Glomerular visceral epithelial cell (primary cell): ENCODE measurements around the gene ICOSLG.
"Not testable (repeated sequence)": the region's sequence is repeated elsewhere in the genome, so short reads cannot be mapped to it uniquely, and the experiment has no call there.

Experiments
- DNase-seq: peaks from one replicate; pipeline ENCODE4 v3.0.0-alpha.2; 2016; ENCODE audit errors: extremely low spot score

Gene ICOSLG

GRCh38 chr21:44240842-44241241 lies at the start of gene ICOSLG:
Gene ICOSLG, minus strand, starts transcription at chr21:44240943. Its CDS starts 126 bp downstream, at chr21:44240817.
- DNase-seq, result not testable (repeated sequence)

GRCh38 chr21:44289381-44290010 lies 48.8 kb upstream of the ICOSLG start:
- no peak for DNase-seq

GRCh38 chr21:44288251-44289110 lies 47.7 kb upstream of the ICOSLG start:
- no peak for DNase-seq

GRCh38 chr21:44286716-44287632 lies 46.2 kb upstream of the ICOSLG start:
- DNase-seq, result no peak

- no peak for DNase-seq
Observed at GRCh38 chr21:44286086-44286715, 45.5 kb upstream of the ICOSLG start.

GRCh38 chr21:44285138-44285992 lies 44.6 kb upstream of the ICOSLG start, which contains the start of gene AIRE:
Gene AIRE, plus strand, starts transcription at chr21:44285876. Its CDS starts 131 bp downstream, at chr21:44286007.
- DNase-seq, result peak; percentile 34

GRCh38 chr21:44283948-44284347 lies 43.2 kb upstream of the ICOSLG start:
- no peak for DNase-seq

GRCh38 chr21:44283211-44283785 lies 42.6 kb upstream of the ICOSLG start:
- DNase-seq, result not testable (repeated sequence)

GRCh38 chr21:44282370-44282769 lies 41.6 kb upstream of the ICOSLG start:
- no peak for DNase-seq

- DNase-seq, result no peak
Observed at GRCh38 chr21:44281801-44282200, 41.1 kb upstream of the ICOSLG start.

GRCh38 chr21:44279354-44280260 lies 38.9 kb upstream of the ICOSLG start:
- no peak for DNase-seq

GRCh38 chr21:44275041-44275440 lies 34.3 kb upstream of the ICOSLG start:
- no peak for DNase-seq

GRCh38 chr21:44273046-44273445 lies 32.3 kb upstream of the ICOSLG start:
- no peak for DNase-seq

GRCh38 chr21:44272284-44272858 lies 31.6 kb upstream of the ICOSLG start:
- no peak for DNase-seq

- no peak for DNase-seq
Observed at GRCh38 chr21:44271558-44272283, 31.0 kb upstream of the ICOSLG start.

GRCh38 chr21:44269090-44269489 lies 28.3 kb upstream of the ICOSLG start:
- no peak for DNase-seq

GRCh38 chr21:44267655-44268142 lies 27.0 kb upstream of the ICOSLG start:
- no peak for DNase-seq

GRCh38 chr21:44265734-44266270 lies 25.1 kb upstream of the ICOSLG start:
- DNase-seq, result no peak
